GM12892 (cell line): ENCODE measurements around the gene ABCB9.
A peak's percentile ranks its signal among the peaks of the same experiment; 100 is the strongest.
"Not testable (repeated sequence)": the region's sequence is repeated elsewhere in the genome, so short reads cannot be mapped to it uniquely, and the experiment has no call there.

Experiments
- DNase-seq: peaks from one replicate; pipeline ENCODE4 v3.0.0; 2011; ENCODE audit not compliant: insufficient read length
- FAIRE-seq: peaks from 2 replicates; lab custom pipeline; 2011; peaks lifted over from hg19 to GRCh38; lab: Jason Lieb, UNC
- POLR2A ChIP-seq: IDR thresholded peaks from 2 replicates; pipeline ENCODE4 v1.6.1; 2011; ENCODE audit warnings: low read depth, low read length, control low read depth
- POLR2AphosphoS5 ChIP-seq: IDR thresholded peaks from 2 replicates; pipeline ENCODE4 v1.6.1; 2011; ENCODE audit warnings: low read depth, low read length, control low read depth
- TAF1 ChIP-seq: IDR thresholded peaks from 2 replicates; pipeline ENCODE4 v1.6.1; 2011; ENCODE audit warnings: low read depth, mild to moderate bottlenecking, control low read depth, low read length, borderline replicate concordance

ABCB9 gene

DNA sequence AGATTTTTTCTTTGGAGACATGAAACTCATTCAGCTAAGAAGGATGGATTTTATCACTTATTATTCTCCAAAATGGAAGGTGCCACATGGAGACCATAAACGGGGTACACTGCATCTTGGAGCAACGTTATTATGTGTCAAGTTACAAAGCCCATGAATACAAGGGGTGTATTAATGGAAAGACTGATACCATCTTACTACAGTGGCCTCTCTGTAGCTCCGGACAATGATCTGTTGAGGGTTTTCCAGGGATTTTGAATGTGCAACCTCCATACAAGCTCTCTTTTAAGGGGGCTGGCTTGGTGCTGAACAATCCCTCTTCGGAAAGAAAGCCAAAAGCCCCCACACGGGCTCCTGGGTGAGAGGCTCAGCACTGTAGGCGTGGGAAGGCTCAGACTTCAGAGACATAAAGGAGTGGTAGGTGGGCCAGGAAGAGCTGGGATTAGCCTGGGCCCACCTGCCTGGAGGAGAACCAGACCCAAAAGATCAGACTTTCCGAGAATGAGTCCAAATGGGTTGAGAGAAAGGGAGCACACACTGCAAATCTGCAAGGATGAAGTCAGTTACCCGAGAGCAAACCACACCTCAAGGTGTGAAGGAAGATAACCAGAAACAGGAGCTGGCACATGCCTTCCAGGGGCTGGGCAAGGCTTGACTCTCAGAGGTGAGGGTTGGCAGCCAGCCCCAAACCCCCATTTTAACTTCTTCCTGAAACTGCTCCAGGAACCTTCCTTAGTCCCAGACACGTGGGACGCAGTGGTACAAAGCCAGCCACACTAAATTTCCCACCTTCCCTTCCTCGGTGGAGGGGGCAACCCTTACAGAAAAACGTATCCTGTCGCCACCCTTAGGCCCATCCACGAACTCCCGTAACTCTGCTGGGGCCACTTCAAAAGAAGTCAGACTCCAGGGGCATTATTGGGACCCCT is 71.8 kb downstream of the ABCB9 start:
- FAIRE-seq, result no peak
- DNase-seq, result no peak
- TF ChIP-seq TAF1, result no peak
- no peak for TF ChIP-seq POLR2A
- TF ChIP-seq POLR2AphosphoS5, result no peak

DNA sequence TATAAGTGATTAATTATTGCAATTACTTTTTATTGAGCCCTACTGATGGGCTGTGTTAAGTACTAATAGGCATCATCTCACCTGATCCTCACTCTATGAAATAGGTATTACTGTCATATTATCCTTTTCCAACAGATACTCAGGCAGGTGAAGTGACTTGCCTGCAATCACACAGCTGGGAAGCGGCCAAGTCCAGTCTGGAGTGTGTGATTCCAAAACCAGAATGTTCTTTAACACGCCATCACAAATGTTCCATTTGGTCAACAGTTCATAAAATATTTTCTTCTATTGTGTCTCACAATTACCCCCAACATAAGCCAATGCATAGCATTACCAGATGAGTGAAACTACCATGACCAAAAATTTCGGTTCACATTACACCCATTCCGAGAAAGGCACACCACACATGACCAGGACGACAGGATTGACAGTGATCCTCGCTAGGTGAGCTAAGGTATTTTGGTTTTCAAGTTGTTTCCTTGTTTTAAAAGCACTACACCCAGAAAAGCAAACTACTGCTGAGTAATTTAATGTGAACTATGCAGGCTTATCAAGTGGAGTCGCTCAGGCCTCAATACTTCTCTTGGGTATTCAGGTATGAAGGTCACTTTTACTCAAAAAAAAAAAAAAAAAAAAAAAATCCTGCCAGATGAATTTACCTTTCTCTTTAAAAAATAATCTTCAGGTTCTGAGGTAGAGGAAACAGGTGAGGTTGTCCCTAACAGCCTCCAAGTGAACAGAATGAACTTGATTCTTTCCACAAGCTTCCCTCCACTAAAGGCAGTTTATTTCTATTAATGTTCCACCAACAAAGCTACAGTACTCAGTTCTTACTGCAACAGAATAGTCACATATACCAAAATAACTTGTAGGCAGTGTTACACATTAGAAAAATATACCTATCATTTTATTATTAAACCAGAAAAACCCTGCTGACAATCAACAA is 72.8 kb downstream of the ABCB9 start:
- TF ChIP-seq POLR2AphosphoS5 (no peak), TAF1 (no peak), POLR2A (no peak)
- no peak for FAIRE-seq
- DNase-seq, result no peak

DNA sequence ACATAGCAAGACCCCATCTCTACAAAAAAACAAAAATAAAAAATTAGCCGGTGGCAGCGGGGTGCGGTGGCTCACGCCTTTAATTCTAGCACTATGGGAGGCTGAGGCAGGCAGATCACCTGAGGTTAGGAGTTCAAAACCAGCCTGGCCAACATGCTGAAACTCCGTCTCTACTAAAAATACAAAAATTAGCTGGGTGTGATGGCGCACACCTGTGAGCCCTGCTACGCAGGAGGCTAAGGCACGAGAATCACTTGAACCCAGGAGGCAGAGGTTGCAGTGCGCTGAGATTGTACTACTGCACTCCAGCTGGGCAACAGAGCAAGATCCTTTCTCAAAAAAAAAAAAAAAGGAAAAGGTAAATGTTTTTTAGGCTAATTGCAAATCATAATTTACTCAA is 73.5 kb downstream of the ABCB9 start:
- not testable (repeated sequence) for FAIRE-seq, DNase-seq

DNA sequence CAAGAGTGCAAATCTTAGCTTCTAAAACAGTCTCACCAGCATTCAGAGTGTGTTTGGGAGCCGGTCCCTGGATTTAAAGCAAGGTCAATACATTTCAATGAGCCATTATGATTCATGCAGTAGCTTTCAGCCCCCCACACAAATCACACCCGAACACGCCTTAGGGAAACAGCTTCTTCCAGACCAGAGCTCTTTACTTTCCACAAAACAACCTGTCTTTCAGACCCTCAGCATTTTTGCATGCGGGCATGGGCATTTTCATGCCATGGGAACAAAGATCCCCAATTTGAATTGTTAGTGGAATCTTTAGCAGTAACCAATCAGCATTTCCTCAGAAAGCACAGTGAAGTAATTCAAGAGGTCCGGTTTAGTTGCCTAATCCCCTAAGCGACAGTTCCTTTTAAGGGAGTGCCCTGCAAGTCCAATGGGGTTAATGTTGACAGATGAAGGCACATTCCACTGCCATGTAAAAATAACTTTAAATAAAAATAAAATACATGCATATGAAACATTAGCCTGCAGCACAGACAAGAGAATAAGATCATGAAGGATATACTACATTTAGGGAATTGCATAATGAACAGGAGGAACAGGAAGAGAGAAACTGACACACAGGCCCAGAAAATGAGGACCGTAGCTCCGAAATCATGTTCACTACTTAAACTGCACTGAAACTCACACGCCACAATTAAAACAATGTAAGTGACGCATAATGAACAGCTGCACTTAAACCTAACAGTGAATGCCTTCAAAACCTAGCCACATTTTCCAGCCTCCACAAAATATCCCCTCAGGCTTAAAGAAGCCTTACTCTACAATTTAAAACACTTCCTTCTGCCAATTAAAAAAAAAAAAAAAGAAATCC is 74.4 kb downstream of the ABCB9 start:
- no peak for FAIRE-seq
- no peak for TF ChIP-seq POLR2A
- TF ChIP-seq POLR2AphosphoS5, result no peak
- no peak for TF ChIP-seq TAF1
- DNase-seq, result no peak

DNA sequence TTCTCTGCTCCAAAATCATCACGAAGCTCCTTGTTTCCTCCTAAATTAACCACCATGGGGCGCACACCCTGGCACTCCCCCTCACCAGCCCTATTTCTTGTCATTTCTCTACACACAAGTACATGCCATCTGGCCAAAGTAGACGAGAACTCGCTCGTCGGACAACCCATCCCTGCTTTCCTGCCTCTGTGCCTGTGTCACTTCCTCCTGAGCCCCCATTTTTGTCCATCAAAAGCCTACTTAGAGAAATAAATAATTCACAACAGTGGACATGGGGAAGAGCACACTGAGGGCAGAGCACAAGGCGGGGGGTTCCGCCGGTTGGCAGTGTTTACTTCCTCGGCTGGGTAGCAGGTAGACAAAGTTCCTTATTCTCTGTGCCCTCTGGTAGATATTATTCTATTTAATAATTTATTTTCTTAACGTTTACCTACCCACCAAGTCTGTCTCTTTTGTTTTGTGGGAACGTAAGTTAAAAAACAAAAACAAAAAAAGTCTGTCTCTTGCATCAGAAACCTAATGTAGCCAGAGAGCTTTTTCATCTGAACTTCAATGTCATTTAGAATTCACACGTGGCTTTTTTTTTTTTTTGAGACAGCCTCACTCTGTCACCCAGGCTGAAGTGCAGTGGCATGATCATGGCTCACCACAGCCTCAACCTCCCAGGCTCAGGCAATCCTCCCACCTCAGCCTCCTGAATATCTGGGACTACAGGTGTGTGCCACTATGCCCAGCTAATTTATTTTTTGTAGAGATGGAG is 76.3 kb downstream of the ABCB9 start:
- TF ChIP-seq TAF1 (no peak), POLR2A (no peak), POLR2AphosphoS5 (no peak)
- FAIRE-seq, result no peak

DNA sequence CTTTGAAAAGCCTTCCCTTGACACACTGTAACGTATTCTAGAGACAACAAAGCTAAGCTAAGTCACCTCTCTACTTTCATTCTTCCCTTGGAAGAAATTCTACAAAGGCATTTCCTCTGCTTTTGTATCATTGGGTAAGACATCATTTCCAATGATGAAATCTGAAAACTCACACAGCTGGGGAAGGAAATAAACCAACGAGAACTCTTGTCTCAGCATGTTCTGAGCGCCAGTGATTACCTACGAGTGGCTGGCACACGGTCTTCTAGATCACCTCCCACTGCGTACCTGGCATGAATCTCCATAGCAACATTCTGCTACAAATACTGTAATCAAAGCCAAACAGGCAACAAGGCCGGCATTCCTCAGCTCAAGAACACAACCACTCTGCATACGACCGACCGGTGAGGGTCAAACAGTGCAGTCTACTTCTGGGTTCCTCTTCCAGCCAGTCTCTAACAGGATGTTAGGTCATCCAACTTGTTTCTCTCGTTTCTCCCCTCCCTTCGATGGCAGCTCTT is 78.0 kb downstream of the ABCB9 start:
- DNase-seq (no peak), FAIRE-seq (peak; percentile 87)
- TF ChIP-seq POLR2AphosphoS5, result no peak
- no peak for TF ChIP-seq TAF1
- TF ChIP-seq POLR2A, result no peak

More for the DNA sequence above, 76.3 kb downstream of the ABCB9 start:
- no peak for DNase-seq

DNA sequence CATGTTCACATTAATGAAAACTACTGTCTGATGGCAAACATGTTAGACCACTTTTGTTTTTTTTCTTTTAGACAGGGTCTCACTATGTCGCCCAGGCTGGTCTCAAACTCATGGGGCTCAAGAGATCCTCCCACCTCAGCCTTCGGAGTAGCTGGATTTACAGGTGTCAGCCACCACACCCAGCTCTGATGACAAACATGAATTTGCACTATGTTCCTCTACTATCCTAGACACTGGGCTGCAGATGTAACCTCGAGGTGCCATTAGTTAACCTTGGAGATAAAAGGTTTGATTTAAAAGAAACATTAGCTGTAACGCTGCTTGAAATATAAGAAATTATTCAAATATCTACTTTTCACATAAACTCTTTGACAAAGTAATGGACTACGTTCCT is 78.4 kb downstream of the ABCB9 start:
- FAIRE-seq (no peak), DNase-seq (no peak)
- no peak for TF ChIP-seq POLR2AphosphoS5
- TF ChIP-seq POLR2A, result no peak
- no peak for TF ChIP-seq TAF1

DNA sequence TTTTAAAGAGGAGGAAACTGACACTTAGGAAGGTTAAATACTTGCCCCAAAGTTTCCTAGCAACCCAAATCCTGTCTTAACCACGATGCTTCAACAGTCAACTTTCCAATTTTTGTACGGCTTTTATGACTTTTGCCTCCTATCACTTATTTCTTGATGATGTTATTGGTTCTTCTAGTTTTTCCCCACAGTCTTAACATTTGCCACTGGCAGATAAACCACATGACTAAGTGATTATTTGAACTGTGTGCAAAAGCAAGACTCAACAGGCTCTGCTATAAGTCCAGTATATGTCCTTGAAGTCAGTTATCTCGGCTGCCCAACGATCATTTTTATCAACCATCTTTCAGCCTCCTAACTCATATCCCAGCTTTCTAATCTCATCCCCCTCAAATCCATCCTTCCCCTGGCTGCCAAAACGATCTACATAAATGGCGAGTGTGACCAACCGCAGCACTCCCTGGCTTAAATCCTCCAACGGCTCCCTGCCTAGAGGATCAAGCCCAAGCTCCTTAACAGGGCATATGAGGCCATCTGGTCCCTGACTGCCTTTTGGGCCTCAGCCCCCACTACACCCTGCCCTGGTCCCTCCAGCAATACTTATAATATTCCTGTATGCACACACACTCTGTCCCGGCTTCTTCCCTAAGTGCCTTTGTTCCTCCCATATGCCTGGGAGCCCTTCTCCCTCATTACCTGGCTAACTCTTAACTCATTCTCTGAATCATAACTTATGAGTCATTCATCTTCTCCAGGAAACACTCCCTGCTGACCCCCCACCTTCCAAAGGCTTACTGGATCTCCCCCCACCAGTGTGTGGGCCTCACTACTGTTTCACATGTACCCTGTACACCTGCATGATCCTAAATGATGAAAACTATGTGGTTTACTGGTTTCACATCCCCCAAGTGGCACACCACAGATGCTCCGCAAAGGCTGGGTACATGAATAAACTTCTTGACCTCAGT is 79.1 kb downstream of the ABCB9 start:
- peak; percentile 85 for FAIRE-seq
- DNase-seq, result no peak
- TF ChIP-seq POLR2AphosphoS5 (no peak), POLR2A (no peak), TAF1 (no peak)

DNA sequence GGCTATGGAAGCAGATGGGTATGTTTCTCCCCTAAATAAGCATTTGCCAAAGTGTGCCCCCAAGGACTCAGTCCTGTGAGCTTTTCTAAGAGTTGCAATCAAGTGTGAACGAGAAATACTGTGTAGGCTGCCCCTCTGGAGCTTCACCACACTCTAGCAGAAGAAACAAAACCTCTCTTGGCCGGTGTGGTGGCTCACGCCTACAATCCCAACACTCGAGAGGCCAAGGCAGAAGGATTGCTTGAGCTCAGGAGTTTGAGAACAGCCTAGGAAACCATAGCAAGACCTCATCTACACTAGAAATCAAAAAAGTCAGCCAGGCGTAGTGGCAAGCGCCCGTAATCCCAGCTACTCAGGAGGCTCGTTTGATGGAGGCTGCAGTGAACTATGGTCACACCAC is 80.1 kb downstream of the ABCB9 start:
- no peak for FAIRE-seq
- TF ChIP-seq POLR2A (no peak), POLR2AphosphoS5 (no peak), TAF1 (no peak)
- no peak for DNase-seq
